HL-60/S4 treated with retinoic acid at 250 ng/mL for 4 days and 3 days (cell line): Measurements from ENCODE around the gene MSRB3.
"Not testable (repeated sequence)": the region's sequence is repeated elsewhere in the genome, so short reads cannot be mapped to it uniquely, and the experiment has no call there.

Source experiments
- in situ Hi-C: fragments of 300-500 bp; cut with MboI; formaldehyde crosslinking; loops from 2 replicates; pipeline ENCODE4 v1.7.0; 2022; ENCODE audit warnings: low sequenced_read_pairs

Gene MSRB3

GRCh38 chr12:65285532-65285931, 7.0 kb downstream of the MSRB3 start:
- in situ Hi-C loops: not testable (repeated sequence)

GRCh38 chr12:65287426-65287825, 8.9 kb downstream of the MSRB3 start:
- in situ Hi-C loops: no loop called here

- in situ Hi-C loops: no loop called here
These were observed 13.8 kb downstream of the MSRB3 start for GRCh38 chr12:65292241-65292640.

GRCh38 chr12:65293735-65294134, 15.3 kb downstream of the MSRB3 start:
- in situ Hi-C loops: no loop called here

GRCh38 chr12:65294641-65295262, 16.3 kb downstream of the MSRB3 start:
- in situ Hi-C loops: no loop called here

GRCh38 chr12:65296508-65297265, 18.2 kb downstream of the MSRB3 start:
- in situ Hi-C loops: no loop called here

GRCh38 chr12:65300097-65300496, 21.6 kb downstream of the MSRB3 start:
- in situ Hi-C loops: no loop called here

GRCh38 chr12:65300679-65301349, 22.3 kb downstream of the MSRB3 start:
- in situ Hi-C loops: no loop called here

GRCh38 chr12:65302891-65303290, 24.4 kb downstream of the MSRB3 start:
- in situ Hi-C loops: no loop called here

- in situ Hi-C loops: no loop called here
These were observed 27.0 kb downstream of the MSRB3 start for GRCh38 chr12:65305346-65305950.

- in situ Hi-C loops: no loop called here
These were observed 28.1 kb downstream of the MSRB3 start for GRCh38 chr12:65306366-65307168.

GRCh38 chr12:65307169-65307501, 28.7 kb downstream of the MSRB3 start:
- in situ Hi-C loops: no loop called here

- in situ Hi-C loops: no loop called here
These were observed 29.5 kb downstream of the MSRB3 start for GRCh38 chr12:65308006-65308405.

GRCh38 chr12:65308601-65309071, 30.2 kb downstream of the MSRB3 start:
- in situ Hi-C loops: no loop called here

GRCh38 chr12:65311260-65311659, 32.8 kb downstream of the MSRB3 start:
- in situ Hi-C loops: no loop called here

- in situ Hi-C loops: no loop called here
These were observed 35.3 kb downstream of the MSRB3 start for GRCh38 chr12:65313719-65314317.

GRCh38 chr12:65315238-65315637, 36.8 kb downstream of the MSRB3 start:
- in situ Hi-C loops: not testable (repeated sequence)

GRCh38 chr12:65318186-65318685, 39.8 kb downstream of the MSRB3 start:
- in situ Hi-C loops: no loop called here

- in situ Hi-C loops: no loop called here
These were observed 41.3 kb downstream of the MSRB3 start for GRCh38 chr12:65319688-65320200.

GRCh38 chr12:65323070-65323469, 44.6 kb downstream of the MSRB3 start:
- in situ Hi-C loops: no loop called here
